Right lobe of liver (tissue), 6 donors: Measurements from ENCODE around the gene DNMT3A. TPM values are rescaled to one million over a fixed set of nuclear protein-coding genes. Genes with fewer than 3 reads are reported as not detected.

ENCODE experiments used
- ATAC-seq, 4 donors: fragments of 200-7000 bp; cut with Tn5 transposase; one replicate each; pipeline ENCODE4 v1.9.1; 2020; ENCODE audit warnings: mild to moderate bottlenecking in 4 of 4, moderate library complexity in 4 of 4
- DNase-seq, 3 donors: peaks; one replicate each; pipeline ENCODE4 v3.0.0-alpha.2; 2020
- H3K27ac ChIP-seq, 3 donors: fragments of 200-600 bp; one replicate each; pipeline ENCODE4 v1.8.0; 2022
- H3K27me3 ChIP-seq, 2 donors: fragments of 200-600 bp; one replicate each; pipeline ENCODE4 v1.8.0; 2022
- H3K36me3 ChIP-seq, 4 donors: fragments of 200-600 bp; sonication (generic) in 1 of 4; one replicate each; pipeline versions ENCODE4 v1.5.1 to v1.8.0; 2017 to 2022; ENCODE audit warnings: control low read depth in 1 of 4
- H3K4me1 ChIP-seq, 4 donors: fragments of 200-600 bp; sonication (generic) in 1 of 4; one replicate each; pipeline versions ENCODE4 v1.5.1 to v1.8.0; 2017 to 2022; ENCODE audit warnings: control low read depth in 1 of 4
- H3K4me3 ChIP-seq, 3 donors: fragments of 200-600 bp; one replicate each; pipeline ENCODE4 v1.8.0; 2022
- H3K9me3 ChIP-seq, 4 donors: fragments of 200-600 bp; sonication (generic) in 1 of 4; one replicate each; pipeline versions ENCODE4 v1.5.1 to v1.8.0; 2017 to 2022; ENCODE audit warnings: control low read depth in 1 of 4
- POLR2A ChIP-seq: fragments of 450-650 bp; IDR thresholded peaks from one replicate; pipeline ENCODE4 v1.6.1; 2017; ENCODE audit warnings: antibody characterized with exemption, mild to moderate bottlenecking
- WGBS: methylation state at CpG from one replicate; pipeline ENCODE4 v1.1.6; 2018; ENCODE audit warnings: low coverage, low lambda C conversion rate; ENCODE audit not compliant: insufficient coverage; ENCODE audit errors: missing lambda C conversion rate; 5-methylcytosine and 5-hydroxymethylcytosine counted together
- intact Hi-C, 2 donors: fragments of 100-400 bp; cut with DNase I; formaldehyde crosslinking; loops; one replicate each; pipeline versions ENCODE4 v1.11.2 to v1.14.1; 2022
- total RNA-seq, 6 experiments: library from RNA; depleted of rRNA in 2 of 6; stranded (reverse); fragments of >200 nt in 2 of 6; fragmentation: NEBNext Ultra II Directional in 3 of 6; extraction: Animal tissue kit (Norgen Biotek cat#: 25700) in 3 of 6; gene quantifications; one replicate each; pipeline versions ENCODE4 v1.1.0 to v1.2.4, GENCODE V29; 2016 to 2023
- TF ChIP-seq, protein P1 (sequence below), 4 donors: fragments of 200-600 bp in 3 of 4; fragments of 450-650 bp in 1 of 4; IDR thresholded peaks; one replicate each; pipeline versions ENCODE4 v1.5.1 to v1.8.0; 2016 to 2022; ENCODE audit warnings: antibody characterized with exemption in 4 of 4, mild to moderate bottlenecking in 2 of 4
- donor health status: DM: no; HTN: yes; CAD: no.
- donor health status: DM: no; HTN: no; CAD: no.
- donor health status: DM: no; HTN: no; CAD: no.
- donor health status: DM: no; HTN: yes; CAD: no.
- donor health status: DM: no; HTN: yes; CAD: no.

The DNMT3A gene
- total RNA-seq, 6 experiments from 2014 or later: 4.9 to 13.3 (median 9.3) TPM

- 86% methylated on average over 5 of the region's 6 CpGs for WGBS
- intact Hi-C loops: no loop called here
- H3K27me3 ChIP-seq: no peaks in the 10 kb centered on the region
- H3K4me3 ChIP-seq: no peak overlapping the region
- H3K4me1 ChIP-seq: no peaks in the 10 kb centered on the region
- H3K27ac ChIP-seq: no peak overlapping the region
- H3K36me3 ChIP-seq: no peaks in the 10 kb centered on the region
- ATAC-seq: no peak
- DNase-seq: no peak
- TF ChIP-seq, protein P1, sequence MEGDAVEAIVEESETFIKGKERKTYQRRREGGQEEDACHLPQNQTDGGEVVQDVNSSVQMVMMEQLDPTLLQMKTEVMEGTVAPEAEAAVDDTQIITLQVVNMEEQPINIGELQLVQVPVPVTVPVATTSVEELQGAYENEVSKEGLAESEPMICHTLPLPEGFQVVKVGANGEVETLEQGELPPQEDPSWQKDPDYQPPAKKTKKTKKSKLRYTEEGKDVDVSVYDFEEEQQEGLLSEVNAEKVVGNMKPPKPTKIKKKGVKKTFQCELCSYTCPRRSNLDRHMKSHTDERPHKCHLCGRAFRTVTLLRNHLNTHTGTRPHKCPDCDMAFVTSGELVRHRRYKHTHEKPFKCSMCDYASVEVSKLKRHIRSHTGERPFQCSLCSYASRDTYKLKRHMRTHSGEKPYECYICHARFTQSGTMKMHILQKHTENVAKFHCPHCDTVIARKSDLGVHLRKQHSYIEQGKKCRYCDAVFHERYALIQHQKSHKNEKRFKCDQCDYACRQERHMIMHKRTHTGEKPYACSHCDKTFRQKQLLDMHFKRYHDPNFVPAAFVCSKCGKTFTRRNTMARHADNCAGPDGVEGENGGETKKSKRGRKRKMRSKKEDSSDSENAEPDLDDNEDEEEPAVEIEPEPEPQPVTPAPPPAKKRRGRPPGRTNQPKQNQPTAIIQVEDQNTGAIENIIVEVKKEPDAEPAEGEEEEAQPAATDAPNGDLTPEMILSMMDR (IDR thresholded peaks at IDR 0.05): no peak
- no peak for TF ChIP-seq POLR2A
- H3K9me3 ChIP-seq: no peaks in the 10 kb centered on the region
These were observed 140.5 kb downstream of the DNMT3A start for GRCh38 chr2:25201265-25201664.

- Histone ChIP-seq H3K4me1 (no peaks in the 10 kb centered on the region), H3K27ac (no peak overlapping the region), H3K9me3 (no peaks in the 10 kb centered on the region), H3K36me3 (no peaks in the 10 kb centered on the region), H3K27me3 (no peaks in the 10 kb centered on the region), H3K4me3 (no peak overlapping the region)
- intact Hi-C loops: no loop called here
- DNase-seq: no peak
- WGBS: 79% methylated on average over 5 of the region's 5 CpGs
- TF ChIP-seq POLR2A: no peak
- TF ChIP-seq, protein P1 (IDR thresholded peaks at IDR 0.05): no peak
- no peak for ATAC-seq
These were observed 143.1 kb downstream of the DNMT3A start for GRCh38 chr2:25198576-25198975.

- no peaks in the 10 kb centered on the region for H3K4me1 ChIP-seq
- no peaks in the 10 kb centered on the region for H3K36me3 ChIP-seq
- intact Hi-C loops: no loop called here
- H3K27me3 ChIP-seq: no peaks in the 10 kb centered on the region
- TF ChIP-seq, protein P1 (IDR thresholded peaks at IDR 0.05): no peak
- no peak for TF ChIP-seq POLR2A
- no peaks in the 10 kb centered on the region for H3K9me3 ChIP-seq
- WGBS: 44% methylated on average over 4 of the region's 4 CpGs
- H3K27ac ChIP-seq: no peak overlapping the region
- DNase-seq (no peak), ATAC-seq (no peak)
- no peak overlapping the region for H3K4me3 ChIP-seq
These were observed 143.6 kb downstream of the DNMT3A start for GRCh38 chr2:25198209-25198525.

DNA sequence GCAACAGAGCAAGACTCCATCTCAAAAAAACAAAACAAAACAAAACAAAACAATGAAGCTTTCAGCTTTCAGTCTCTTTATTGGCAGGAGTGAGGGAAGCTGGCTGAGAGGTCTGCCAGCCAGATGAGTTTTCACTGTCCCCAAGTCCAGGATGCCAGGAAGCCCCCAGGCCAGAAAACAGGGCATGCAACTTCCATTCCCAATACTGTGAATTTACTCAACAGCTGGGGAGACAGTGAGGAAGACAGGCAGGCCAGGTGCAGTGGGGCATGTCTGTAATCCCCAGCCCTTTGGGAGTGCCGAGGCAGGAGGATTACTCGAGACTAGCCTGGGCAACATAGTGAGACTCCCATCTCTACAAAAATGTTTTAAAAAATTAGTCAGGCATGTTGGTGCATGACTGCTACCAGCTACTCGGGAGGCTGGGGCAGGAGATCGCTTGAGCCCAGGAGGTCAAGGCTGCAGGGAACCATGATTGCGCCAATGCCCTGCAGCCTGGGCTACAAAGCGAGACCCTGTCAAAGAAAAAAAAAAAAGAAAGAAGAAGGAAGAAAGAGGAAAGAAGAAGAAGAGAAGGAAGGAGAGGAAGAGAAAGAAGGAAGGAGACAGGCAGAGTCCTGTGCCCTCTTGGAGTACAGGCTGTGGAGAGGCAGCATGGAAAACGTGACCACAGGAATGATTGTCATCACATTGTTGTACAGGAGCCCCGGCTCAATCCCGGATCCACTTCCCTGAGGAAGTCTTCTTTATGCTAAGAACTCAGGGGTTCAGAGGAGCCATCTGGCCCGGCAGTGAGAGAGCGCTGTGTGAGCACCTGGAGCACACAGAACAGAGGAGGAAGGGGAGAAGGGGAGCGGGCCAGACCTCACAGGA is 144.2 kb downstream of the DNMT3A start:
- no peak overlapping the region for H3K27ac ChIP-seq
- ATAC-seq (no peak), DNase-seq (no peak)

More for the DNA sequence above, 144.2 kb downstream of the DNMT3A start:
- H3K27me3 ChIP-seq: no peaks in the 10 kb centered on the region
- intact Hi-C loops: no loop called here
- no peak overlapping the region for H3K4me3 ChIP-seq
- no peaks in the 10 kb centered on the region for H3K36me3 ChIP-seq
- H3K4me1 ChIP-seq: no peaks in the 10 kb centered on the region
- TF ChIP-seq, protein P1 (IDR thresholded peaks at IDR 0.05): no peak
- TF ChIP-seq POLR2A: no peak
- H3K9me3 ChIP-seq: no peaks in the 10 kb centered on the region
- WGBS: 60% methylated on average over 9 of the region's 12 CpGs
